WI38 (cell line): Measurements from ENCODE around the gene NWD2.

Experiments
- H3K4me3 ChIP-seq: 2 replicates; pipeline ENCODE4 v1.5.1; 2011; ENCODE audit warnings: low read depth, mild to moderate bottlenecking, control low read depth, low read length
- TF ChIP-seq, protein P1 (sequence below): IDR thresholded peaks from 2 replicates; pipeline ENCODE4 v1.5.1; 2012; ENCODE audit warnings: low read depth, mild to moderate bottlenecking, control low read depth, low read length

NWD2 gene

GRCh38 chr4:37370052-37370451 lies 125.5 kb downstream of the NWD2 start:
- TF ChIP-seq, protein P1, sequence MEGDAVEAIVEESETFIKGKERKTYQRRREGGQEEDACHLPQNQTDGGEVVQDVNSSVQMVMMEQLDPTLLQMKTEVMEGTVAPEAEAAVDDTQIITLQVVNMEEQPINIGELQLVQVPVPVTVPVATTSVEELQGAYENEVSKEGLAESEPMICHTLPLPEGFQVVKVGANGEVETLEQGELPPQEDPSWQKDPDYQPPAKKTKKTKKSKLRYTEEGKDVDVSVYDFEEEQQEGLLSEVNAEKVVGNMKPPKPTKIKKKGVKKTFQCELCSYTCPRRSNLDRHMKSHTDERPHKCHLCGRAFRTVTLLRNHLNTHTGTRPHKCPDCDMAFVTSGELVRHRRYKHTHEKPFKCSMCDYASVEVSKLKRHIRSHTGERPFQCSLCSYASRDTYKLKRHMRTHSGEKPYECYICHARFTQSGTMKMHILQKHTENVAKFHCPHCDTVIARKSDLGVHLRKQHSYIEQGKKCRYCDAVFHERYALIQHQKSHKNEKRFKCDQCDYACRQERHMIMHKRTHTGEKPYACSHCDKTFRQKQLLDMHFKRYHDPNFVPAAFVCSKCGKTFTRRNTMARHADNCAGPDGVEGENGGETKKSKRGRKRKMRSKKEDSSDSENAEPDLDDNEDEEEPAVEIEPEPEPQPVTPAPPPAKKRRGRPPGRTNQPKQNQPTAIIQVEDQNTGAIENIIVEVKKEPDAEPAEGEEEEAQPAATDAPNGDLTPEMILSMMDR = no peak

GRCh38 chr4:37381040-37381668 lies 136.6 kb downstream of the NWD2 start:
- H3K4me3 ChIP-seq = no peak overlapping the region
- TF ChIP-seq, protein P1 = no peak

More at GRCh38 chr4:37370052-37370451, 125.5 kb downstream of the NWD2 start:
- H3K4me3 ChIP-seq = no peak overlapping the region

DNA sequence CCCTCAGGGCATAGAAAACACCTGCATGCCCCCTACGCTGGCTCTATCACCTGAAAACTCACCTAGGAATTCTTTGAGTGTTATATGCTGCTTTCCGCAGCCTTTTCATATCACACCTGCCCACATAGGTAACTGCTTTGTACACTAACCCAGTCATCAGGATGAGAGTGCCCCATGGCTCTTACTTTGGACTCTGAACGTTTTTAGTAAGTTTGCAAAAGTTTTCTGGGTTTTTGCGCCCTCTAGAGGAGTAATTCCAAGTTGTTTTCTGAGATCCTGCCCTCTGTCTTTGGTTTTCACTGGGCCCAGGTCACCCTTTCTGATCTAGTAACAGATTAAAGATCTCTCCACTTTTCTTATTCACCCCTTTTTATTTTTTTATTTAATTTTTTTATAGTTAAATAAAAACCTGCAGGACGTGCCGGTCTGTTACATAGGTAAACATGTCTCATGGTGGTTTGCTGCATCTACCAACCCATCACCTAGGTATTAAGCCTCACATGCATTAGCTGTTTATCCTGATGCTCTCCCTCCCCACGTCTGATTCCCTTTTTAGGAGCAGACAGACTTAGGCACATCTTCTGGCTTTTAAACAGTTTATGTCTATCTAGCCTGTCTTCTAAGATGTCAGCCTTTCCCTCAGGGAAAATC lies 139.2 kb downstream of the NWD2 start:
- TF ChIP-seq, protein P1 = peak; percentile 39; the same call in 1 of the 2 replicates
- no peak overlapping the region for H3K4me3 ChIP-seq

DNA sequence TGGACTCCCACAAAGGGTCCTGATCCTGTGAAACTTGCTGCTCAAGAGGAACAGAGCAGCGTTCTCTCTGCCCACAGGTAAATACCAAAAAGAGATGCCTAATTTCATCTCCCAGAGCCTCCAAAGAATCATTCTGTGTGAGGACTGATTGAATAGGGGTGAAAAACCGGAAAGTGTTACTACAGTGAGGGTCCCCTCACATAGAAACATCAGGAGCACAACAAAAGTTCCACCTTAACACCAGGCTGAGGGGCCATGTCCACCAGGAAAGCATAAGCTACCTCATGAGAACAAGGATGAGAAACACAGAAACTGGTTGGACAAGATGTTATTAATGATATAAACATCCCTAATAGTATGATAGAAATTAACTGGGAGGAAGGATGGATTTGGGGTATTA lies 140.9 kb downstream of the NWD2 start:
- no peak overlapping the region for H3K4me3 ChIP-seq
- TF ChIP-seq, protein P1 = no peak

DNA sequence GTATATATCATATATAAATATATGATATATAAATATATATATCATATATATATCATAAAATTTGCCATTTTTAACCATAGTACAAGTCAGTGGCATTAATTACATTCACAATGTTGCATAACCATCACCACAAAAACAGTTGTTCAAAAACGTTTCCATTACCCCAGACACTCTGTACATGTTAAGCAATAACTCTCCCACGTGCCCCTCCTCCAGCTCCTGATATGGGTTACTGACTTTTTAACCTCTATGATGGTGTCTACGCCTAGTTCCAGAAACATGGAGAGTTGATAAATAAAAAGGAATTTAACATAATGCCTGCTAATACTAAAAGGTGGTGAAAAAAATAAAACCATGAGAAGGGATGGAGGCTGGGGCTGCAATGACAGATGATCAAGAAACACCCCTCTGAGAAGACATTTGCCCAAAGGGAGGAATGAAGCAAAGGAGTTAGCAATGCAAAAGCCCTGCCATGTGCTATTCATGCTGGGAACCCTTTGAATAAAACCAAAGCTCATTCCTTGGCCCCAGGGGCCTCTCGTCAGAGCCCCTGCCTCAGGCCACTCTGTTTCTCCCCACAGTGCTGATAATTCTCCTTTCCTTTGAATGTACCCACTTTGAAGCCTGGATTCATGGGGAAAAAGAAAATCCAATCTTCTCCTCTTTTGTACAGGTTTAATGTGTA lies 144.3 kb downstream of the NWD2 start:
- TF ChIP-seq, protein P1 = no peak
- H3K4me3 ChIP-seq = no peak overlapping the region

DNA sequence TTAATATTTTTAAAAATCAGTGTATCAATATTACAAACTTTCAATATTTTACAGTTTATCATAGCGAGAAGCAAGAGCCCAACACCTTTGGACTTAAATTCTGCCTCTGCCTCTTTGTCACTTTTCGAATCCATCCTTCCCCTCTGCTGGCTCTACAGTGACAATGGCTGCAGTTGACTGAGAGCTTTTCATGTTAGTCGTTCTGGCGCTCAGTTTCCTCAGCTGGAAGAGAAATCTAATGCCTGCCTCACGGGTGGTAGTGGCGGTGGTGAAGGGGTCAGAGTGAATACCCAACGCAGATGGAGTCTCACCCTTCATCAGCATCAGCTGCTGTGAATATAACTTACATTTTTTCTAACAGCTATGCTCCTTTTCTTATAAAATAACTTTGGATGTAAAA lies 144.8 kb downstream of the NWD2 start:
- no peak overlapping the region for H3K4me3 ChIP-seq
- TF ChIP-seq, protein P1 = no peak
